ENCODE data around the gene ZXDC.

- TF ChIP-seq POLR2A (IDR thresholded peaks at IDR 0.05) (no peak), EP300 (IDR thresholded peaks at IDR 0.05) (no peak)
- TF ChIP-seq, protein P1, sequence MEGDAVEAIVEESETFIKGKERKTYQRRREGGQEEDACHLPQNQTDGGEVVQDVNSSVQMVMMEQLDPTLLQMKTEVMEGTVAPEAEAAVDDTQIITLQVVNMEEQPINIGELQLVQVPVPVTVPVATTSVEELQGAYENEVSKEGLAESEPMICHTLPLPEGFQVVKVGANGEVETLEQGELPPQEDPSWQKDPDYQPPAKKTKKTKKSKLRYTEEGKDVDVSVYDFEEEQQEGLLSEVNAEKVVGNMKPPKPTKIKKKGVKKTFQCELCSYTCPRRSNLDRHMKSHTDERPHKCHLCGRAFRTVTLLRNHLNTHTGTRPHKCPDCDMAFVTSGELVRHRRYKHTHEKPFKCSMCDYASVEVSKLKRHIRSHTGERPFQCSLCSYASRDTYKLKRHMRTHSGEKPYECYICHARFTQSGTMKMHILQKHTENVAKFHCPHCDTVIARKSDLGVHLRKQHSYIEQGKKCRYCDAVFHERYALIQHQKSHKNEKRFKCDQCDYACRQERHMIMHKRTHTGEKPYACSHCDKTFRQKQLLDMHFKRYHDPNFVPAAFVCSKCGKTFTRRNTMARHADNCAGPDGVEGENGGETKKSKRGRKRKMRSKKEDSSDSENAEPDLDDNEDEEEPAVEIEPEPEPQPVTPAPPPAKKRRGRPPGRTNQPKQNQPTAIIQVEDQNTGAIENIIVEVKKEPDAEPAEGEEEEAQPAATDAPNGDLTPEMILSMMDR (IDR thresholded peaks at IDR 0.05), result no peak
Measured at GRCh38 chr3:126502656-126503055, 27.0 kb upstream of the ZXDC start.

All from ovary (tissue), 3 donors.